HepG2 (cell line): ENCODE measurements around the gene ST6GALNAC2. TPM values are rescaled to one million over a fixed set of nuclear protein-coding genes. Genes with fewer than 3 reads are reported as not detected.

Experiments used
- HOXD1 ChIP-seq: sonication (generic); formaldehyde crosslinking; IDR thresholded peaks from 2 replicates; pipeline ENCODE4 v1.5.0; 2020; ENCODE audit warnings: missing genetic modification reagents
- KLF12 ChIP-seq: sonication (generic); formaldehyde crosslinking; IDR thresholded peaks from 2 replicates; pipeline ENCODE4 v1.4.0; 2020; ENCODE audit warnings: missing genetic modification reagents, borderline replicate concordance
- KMT2A ChIP-seq: sonication (generic); formaldehyde crosslinking; IDR thresholded peaks from 2 replicates; pipeline ENCODE4 v1.4.0; 2020; ENCODE audit warnings: missing genetic modification reagents
- MED8 ChIP-seq: sonication (generic); formaldehyde crosslinking; IDR thresholded peaks from 2 replicates; pipeline ENCODE4 v1.8.1; 2023; ENCODE audit warnings: mild to moderate bottlenecking, missing genetic modification reagents; ENCODE audit not compliant: insufficient replicate concordance
- NFE2L1 ChIP-seq: sonication (generic); formaldehyde crosslinking; IDR thresholded peaks from 2 replicates; pipeline ENCODE4 v1.4.0; 2020; ENCODE audit warnings: missing genetic modification reagents, mild to moderate bottlenecking, borderline replicate concordance
- NR2F2 ChIP-seq: IDR thresholded peaks from 2 replicates; pipeline ENCODE4 v1.6.1; 2012; ENCODE audit warnings: low read depth, inconsistent platforms, borderline replicate concordance
- NR3C1 ChIP-seq: sonication (generic); formaldehyde crosslinking; IDR thresholded peaks from 2 replicates; pipeline ENCODE4 v1.4.0; 2020; ENCODE audit warnings: missing genetic modification reagents
- POLR2G ChIP-seq: fragments of 200-400 bp; formaldehyde crosslinking; IDR thresholded peaks from 2 replicates; pipeline ENCODE4 v1.6.1; 2018; ENCODE audit warnings: mild to moderate bottlenecking, low read depth, low read length, moderate library complexity
- RARG ChIP-seq: sonication (generic); formaldehyde crosslinking; IDR thresholded peaks from 2 replicates; pipeline ENCODE4 v1.4.0; 2020; ENCODE audit warnings: low read depth, mild to moderate bottlenecking, missing genetic modification reagents
- RFXANK ChIP-seq: IDR thresholded peaks from 2 replicates; pipeline ENCODE4 v1.6.1; 2016
- SMC3 ChIP-seq: IDR thresholded peaks from 2 replicates; pipeline ENCODE4 v1.6.1; 2011; ENCODE audit warnings: low read length, improper control_type of control experiment
- ZBTB38 ChIP-seq: sonication (generic); formaldehyde crosslinking; IDR thresholded peaks from 2 replicates; pipeline ENCODE4 v1.5.1; 2020; ENCODE audit warnings: mild to moderate bottlenecking, missing genetic modification reagents
- polyA plus RNA-seq, 8 experiments: library from polyadenylated mRNA; depleted of rRNA in 3 of 8; stranded (reverse) in 7 of 8; unstranded in 1 of 8; fragments of >200 nt; fragmentation: Illumina TruSeq in 4 of 8; extraction: Trizol in 4 of 8; gene quantifications; 2 replicates each; pipeline versions ENCODE4 v1.2.1 to v1.2.3, GENCODE V29; 2011 to 2016; ENCODE audit warnings: low read depth in 4 of 8, missing spikeins in 1 of 8, mixed read lengths in 1 of 8; ENCODE audit not compliant: insufficient read depth in 1 of 8
- total RNA-seq, 5 experiments: library from RNA; depleted of rRNA; stranded (reverse); fragments of >200 nt; fragmentation: Illumina TruSeq; extraction: Trizol; gene quantifications; 2 replicates each; pipeline ENCODE4 v1.2.3, GENCODE V29; 2016; ENCODE audit warnings: low read depth in 1 of 5
- TF ChIP-seq, protein P1 (sequence below), 2 experiments: fragments of 450-650 bp in 1 of 2; sonication (generic) in 1 of 2; formaldehyde crosslinking in 1 of 2; IDR thresholded peaks; 2 replicates each; pipeline versions ENCODE4 v1.6.1 to v1.8.0; 2016 to 2022; ENCODE audit warnings: antibody characterized with exemption in 1 of 2, mild to moderate bottlenecking in 1 of 2, missing genetic modification reagents in 1 of 2
- TF ChIP-seq, protein P2 (sequence below): sonication (generic); formaldehyde crosslinking; IDR thresholded peaks from 2 replicates; pipeline ENCODE4 v1.4.0; 2020; ENCODE audit warnings: missing genetic modification reagents, low read depth, mild to moderate bottlenecking, borderline replicate concordance
- TF ChIP-seq, protein P3 (sequence below): sonication (generic); formaldehyde crosslinking; IDR thresholded peaks from 2 replicates; pipeline ENCODE4 v1.9.0; 2022; ENCODE audit warnings: low read depth, missing genetic modification reagents
- TF ChIP-seq, protein P4 (sequence below): IDR thresholded peaks from 2 replicates; pipeline ENCODE4 v1.6.1; 2016; ENCODE audit warnings: mild to moderate bottlenecking, missing biosample characterization, missing genetic modification reagents

Gene ST6GALNAC2
- total and polyA plus RNA-seq, 2 of the 13 experiments (the other 11 are each of a cell fraction or from before 2014, with no cell fraction given) = 0.12 to 0.49 TPM

DNA sequence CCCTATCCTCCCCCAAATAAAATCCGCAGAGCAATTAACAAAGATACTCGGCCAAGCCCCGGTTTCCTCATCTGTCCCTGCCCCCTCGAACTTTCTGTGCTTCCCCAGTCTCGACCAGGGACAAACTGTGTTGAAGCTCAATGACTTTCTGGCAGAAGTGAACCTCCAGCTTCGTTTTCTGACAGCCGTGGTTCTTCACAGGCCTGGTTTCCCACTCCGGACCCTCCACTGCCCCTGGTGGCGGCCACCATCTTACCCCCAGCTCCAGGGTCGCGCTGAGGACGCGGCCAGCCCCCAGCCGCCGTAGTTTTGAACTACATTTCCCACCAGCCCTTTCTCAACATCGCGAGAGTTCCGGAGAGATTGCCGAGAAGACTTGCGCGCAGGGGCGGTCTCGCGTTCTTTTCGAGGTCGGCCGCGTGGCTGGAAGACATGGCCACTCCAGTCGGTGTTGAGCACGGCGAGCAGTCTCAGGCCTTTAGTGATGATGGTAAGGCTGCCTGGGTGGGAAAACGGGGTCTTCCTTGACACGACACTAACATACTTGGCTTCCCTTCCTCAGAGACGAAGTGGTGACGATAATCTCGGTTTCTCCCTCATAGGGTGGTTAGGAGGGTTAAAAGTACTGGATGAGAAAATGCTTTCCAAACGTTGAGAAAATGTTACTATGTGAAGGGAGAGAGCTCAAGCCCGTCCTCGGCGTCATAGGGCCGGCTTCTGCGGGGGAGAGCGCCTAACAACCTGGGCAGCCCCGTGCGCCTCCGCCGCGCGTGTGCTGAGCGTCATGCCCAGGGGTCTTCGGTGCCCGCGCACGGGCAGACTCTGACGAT is 28.1 kb downstream of the ST6GALNAC2 start (continued):
- no peak; the same call in 1 of the 2 replicates for TF ChIP-seq NR2F2
- TF ChIP-seq POLR2G = peak; percentile 99
- TF ChIP-seq KLF12 = peak; percentile 12; the same call in 1 of the 2 replicates
- no peak for TF ChIP-seq NR3C1 (CRISPR knock-in tag)
- TF ChIP-seq, protein P1, sequence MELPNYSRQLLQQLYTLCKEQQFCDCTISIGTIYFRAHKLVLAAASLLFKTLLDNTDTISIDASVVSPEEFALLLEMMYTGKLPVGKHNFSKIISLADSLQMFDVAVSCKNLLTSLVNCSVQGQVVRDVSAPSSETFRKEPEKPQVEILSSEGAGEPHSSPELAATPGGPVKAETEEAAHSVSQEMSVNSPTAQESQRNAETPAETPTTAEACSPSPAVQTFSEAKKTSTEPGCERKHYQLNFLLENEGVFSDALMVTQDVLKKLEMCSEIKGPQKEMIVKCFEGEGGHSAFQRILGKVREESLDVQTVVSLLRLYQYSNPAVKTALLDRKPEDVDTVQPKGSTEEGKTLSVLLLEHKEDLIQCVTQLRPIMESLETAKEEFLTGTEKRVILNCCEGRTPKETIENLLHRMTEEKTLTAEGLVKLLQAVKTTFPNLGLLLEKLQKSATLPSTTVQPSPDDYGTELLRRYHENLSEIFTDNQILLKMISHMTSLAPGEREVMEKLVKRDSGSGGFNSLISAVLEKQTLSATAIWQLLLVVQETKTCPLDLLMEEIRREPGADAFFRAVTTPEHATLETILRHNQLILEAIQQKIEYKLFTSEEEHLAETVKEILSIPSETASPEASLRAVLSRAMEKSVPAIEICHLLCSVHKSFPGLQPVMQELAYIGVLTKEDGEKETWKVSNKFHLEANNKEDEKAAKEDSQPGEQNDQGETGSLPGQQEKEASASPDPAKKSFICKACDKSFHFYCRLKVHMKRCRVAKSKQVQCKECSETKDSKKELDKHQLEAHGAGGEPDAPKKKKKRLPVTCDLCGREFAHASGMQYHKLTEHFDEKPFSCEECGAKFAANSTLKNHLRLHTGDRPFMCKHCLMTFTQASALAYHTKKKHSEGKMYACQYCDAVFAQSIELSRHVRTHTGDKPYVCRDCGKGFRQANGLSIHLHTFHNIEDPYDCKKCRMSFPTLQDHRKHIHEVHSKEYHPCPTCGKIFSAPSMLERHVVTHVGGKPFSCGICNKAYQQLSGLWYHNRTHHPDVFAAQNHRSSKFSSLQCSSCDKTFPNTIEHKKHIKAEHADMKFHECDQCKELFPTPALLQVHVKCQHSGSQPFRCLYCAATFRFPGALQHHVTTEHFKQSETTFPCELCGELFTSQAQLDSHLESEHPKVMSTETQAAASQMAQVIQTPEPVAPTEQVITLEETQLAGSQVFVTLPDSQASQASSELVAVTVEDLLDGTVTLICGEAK (IDR thresholded peaks at IDR 0.05) = no peak
- TF ChIP-seq, protein P1 (CRISPR knock-in tag; IDR thresholded peaks at IDR 0.05) = peak; percentile 70
- TF ChIP-seq SMC3 = no peak; the same call in 1 of the 2 replicates
- TF ChIP-seq ZBTB38 (CRISPR knock-in tag) = peak; percentile 59; the same call in 1 of the 2 replicates
- peak; percentile 60 for TF ChIP-seq MED8
- peak; percentile 95 for TF ChIP-seq KMT2A (CRISPR knock-in tag)
- no peak for TF ChIP-seq RFXANK
- peak; percentile 68; the same call in 1 of the 2 replicates for TF ChIP-seq HOXD1 (CRISPR knock-in tag)
- TF ChIP-seq, protein P2, sequence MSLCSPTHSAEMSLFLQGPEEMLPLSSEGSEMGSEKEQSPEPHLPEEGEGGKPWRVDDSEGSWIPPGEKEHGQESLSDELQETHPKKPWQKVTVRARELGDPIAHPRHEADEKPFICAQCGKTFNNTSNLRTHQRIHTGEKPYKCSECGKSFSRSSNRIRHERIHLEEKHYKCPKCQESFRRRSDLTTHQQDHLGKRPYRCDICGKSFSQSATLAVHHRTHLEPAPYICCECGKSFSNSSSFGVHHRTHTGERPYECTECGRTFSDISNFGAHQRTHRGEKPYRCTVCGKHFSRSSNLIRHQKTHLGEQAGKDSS (CRISPR knock-in tag) = no peak; the same call in none of the 2 replicates
- TF ChIP-seq NFE2L1 (CRISPR knock-in tag) = peak; percentile 74; the same call in 1 of the 2 replicates
- TF ChIP-seq RARG = peak; percentile 89; the same call in 1 of the 2 replicates
- TF ChIP-seq, protein P3, sequence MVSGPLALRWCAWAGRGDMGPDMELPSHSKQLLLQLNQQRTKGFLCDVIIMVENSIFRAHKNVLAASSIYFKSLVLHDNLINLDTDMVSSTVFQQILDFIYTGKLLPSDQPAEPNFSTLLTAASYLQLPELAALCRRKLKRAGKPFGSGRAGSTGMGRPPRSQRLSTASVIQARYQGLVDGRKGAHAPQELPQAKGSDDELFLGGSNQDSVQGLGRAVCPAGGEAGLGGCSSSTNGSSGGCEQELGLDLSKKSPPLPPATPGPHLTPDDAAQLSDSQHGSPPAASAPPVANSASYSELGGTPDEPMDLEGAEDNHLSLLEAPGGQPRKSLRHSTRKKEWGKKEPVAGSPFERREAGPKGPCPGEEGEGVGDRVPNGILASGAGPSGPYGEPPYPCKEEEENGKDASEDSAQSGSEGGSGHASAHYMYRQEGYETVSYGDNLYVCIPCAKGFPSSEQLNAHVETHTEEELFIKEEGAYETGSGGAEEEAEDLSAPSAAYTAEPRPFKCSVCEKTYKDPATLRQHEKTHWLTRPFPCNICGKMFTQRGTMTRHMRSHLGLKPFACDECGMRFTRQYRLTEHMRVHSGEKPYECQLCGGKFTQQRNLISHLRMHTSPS = peak; percentile 33; the same call in 1 of the 2 replicates
- TF ChIP-seq, protein P4, sequence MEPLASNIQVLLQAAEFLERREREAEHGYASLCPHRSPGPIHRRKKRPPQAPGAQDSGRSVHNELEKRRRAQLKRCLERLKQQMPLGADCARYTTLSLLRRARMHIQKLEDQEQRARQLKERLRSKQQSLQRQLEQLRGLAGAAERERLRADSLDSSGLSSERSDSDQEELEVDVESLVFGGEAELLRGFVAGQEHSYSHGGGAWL (CRISPR knock-in tag) = peak; percentile 78; the same call in 1 of the 2 replicates
